ENCODE data around the gene NECAP2. TPM values are rescaled to one million over a fixed set of nuclear protein-coding genes. Genes with fewer than 3 reads are reported as not detected.
A peak's percentile ranks its signal among the peaks of the same experiment; 100 is the strongest.

The NECAP2 gene
- total RNA-seq, 4 donors from 2014 or later: 43.8 to 56.8 (median 48.6) TPM

GRCh38 chr1:16394977-16395376 is 45.5 kb upstream of the NECAP2 start:
- Histone ChIP-seq H3K27me3 (no peaks in the 10 kb centered on the region), H3K4me1 (peaks cover 9 to 35% of the 10 kb centered on the region in 2 donors), H3K36me3 (peaks cover 29 to 31% of the 10 kb centered on the region in 2 donors), H3K4me3 (replicated peaks in 1 of 3) (no peak overlapping the region), H3K9me3 (no peaks in the 10 kb centered on the region), H3K27ac (no peak overlapping the region)
- intact Hi-C loops (cut with DNase I): no loop called here
- WGBS, 2 donors: 94 to 97% methylated on average over 13 of the region's 13 CpGs
- TF ChIP-seq CTCF (IDR thresholded peaks at IDR 0.05) (no peak), POLR2A (IDR thresholded peaks at IDR 0.05) (no peak)
- no peak for DNase-seq

DNA sequence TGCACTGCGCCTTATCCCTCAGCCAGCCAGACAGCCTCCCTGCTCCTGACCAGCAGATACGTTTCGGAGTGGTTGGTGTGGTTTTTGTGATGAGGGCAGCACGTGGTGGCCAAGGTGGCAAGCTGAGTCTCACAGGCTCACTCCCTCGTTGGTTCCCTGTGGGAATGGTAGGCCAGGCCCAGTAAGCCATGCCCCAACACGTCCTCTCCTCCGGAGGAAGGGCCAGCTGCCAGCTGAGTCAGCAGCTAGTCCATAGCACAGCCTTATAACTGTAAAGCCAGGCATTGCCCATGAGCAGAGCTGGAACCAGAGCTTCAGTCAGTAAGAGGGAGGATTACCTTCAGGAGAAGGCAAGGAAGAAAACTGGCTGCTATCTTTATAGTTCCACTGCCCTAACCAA is 43.9 kb upstream of the NECAP2 start:
- H3K9me3 ChIP-seq: no peaks in the 10 kb centered on the region
- no peak overlapping the region for H3K4me3 ChIP-seq (replicated peaks in 1 of 3)
- no peak for DNase-seq
- peaks cover 29 to 31% of the 10 kb centered on the region in 2 donors for H3K36me3 ChIP-seq
- intact Hi-C loops (cut with DNase I): no loop called here
- peaks cover 6 to 33% of the 10 kb centered on the region in 2 donors for H3K4me1 ChIP-seq
- TF ChIP-seq CTCF (IDR thresholded peaks at IDR 0.05): no peak
- no peak for TF ChIP-seq POLR2A (IDR thresholded peaks at IDR 0.05)
- no peak overlapping the region for H3K27ac ChIP-seq
- WGBS, 2 donors: 68 to 83% methylated on average over 7 of the region's 7 CpGs
- H3K27me3 ChIP-seq: no peaks in the 10 kb centered on the region

GRCh38 chr1:16397120-16397519 is 43.4 kb upstream of the NECAP2 start:
- Histone ChIP-seq H3K4me3 (replicated peaks in 1 of 3) (no peak overlapping the region), H3K9me3 (no peaks in the 10 kb centered on the region), H3K36me3 (peaks cover 29 to 31% of the 10 kb centered on the region in 2 donors), H3K27ac (no peak overlapping the region), H3K4me1 (peaks cover under 1 to 28% of the 10 kb centered on the region in 2 donors), H3K27me3 (no peaks in the 10 kb centered on the region)
- TF ChIP-seq CTCF (IDR thresholded peaks at IDR 0.05): no peak
- TF ChIP-seq POLR2A (IDR thresholded peaks at IDR 0.05): no peak
- DNase-seq: no peak
- 71 to 73% methylated on average over 5 of the region's 5 CpGs for WGBS, 2 donors
- intact Hi-C loops (cut with DNase I): no loop called here

DNA sequence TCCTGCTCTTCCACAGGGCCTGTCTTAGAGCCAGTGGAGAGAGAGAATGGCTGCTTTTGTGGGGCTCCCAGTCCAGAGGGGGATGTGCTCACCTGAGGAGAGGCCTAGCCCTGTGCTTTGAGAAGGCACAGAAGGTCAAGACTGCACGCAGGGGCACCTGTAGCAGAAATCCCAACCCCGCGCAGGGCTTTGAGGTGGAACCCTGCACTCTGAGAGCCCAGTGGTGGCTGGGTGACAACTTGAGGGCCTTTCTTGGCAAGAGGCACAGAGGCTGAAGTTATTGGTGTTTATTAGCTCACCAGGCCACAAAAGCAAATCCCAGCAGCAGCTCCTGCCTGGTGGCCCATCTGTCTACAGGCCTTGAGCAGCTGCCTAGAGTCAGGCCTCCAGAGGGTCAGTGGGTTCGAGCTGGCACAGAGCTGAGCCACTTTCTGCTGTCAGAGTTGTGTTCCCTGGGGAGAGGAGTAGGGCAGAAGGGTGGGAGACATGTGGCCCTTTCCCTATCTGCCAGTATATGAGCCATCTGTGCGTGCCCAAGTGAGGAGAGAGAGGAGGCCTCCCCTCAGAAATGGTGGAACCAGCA is 42.1 kb upstream of the NECAP2 start:
- TF ChIP-seq CTCF (IDR thresholded peaks at IDR 0.05): no peak
- no peak for TF ChIP-seq POLR2A (IDR thresholded peaks at IDR 0.05)
- Histone ChIP-seq H3K36me3 (peaks cover 29 to 31% of the 10 kb centered on the region in 2 donors), H3K27me3 (no peaks in the 10 kb centered on the region), H3K27ac (peak overlapping the region in 1 of 3 donors; percentile 68), H3K4me1 (peaks cover 0 to 16% of the 10 kb centered on the region in 2 donors), H3K9me3 (no peaks in the 10 kb centered on the region), H3K4me3 (replicated peaks in 1 of 3) (no peak overlapping the region)
- intact Hi-C loops (cut with DNase I): no loop called here
- 47% methylated on average over 5 of the region's 5 CpGs; no CpG with 5 or more reads in 1 of the 2 donors for WGBS, 2 donors
- peak; percentile 80 to 91 for DNase-seq

DNA sequence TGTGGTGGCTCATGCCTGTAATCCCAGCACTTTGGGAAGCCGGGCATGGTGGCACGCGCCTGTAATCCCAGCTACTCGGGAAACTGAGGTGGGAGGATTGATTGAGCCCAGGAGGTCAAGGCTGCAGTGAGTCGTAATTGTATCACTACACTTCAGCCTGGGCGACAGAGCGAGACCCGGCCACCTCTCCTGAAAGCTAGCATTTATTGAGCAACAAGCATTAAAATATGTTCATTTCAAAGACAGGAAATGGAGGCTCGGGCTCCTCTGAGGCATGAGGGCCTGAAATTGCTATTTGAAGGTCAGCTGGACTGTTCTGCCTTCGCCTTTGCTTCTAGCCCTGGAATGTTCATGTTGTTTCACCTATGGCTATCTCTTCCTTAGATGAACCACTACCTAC is 37.8 kb upstream of the NECAP2 start:
- 85 to 89% methylated on average over 7 to 10 of the region's 10 CpGs for WGBS, 2 donors
- H3K27ac ChIP-seq: no peak overlapping the region
- no peak for DNase-seq
- H3K36me3 ChIP-seq: peaks cover under 1 to 4% of the 10 kb centered on the region in 2 donors
- no peaks in the 10 kb centered on the region for H3K9me3 ChIP-seq
- no peaks in the 10 kb centered on the region for H3K27me3 ChIP-seq
- H3K4me3 ChIP-seq (replicated peaks in 1 of 3): no peak overlapping the region
- TF ChIP-seq CTCF (IDR thresholded peaks at IDR 0.05) (no peak), POLR2A (IDR thresholded peaks at IDR 0.05) (no peak)
- intact Hi-C loops (cut with DNase I): no loop called here
- H3K4me1 ChIP-seq: peaks cover 0 to 6% of the 10 kb centered on the region in 2 donors

Data from thyroid gland (tissue), 4 donors.